Osteocyte (in vitro differentiated cells): Measurements from ENCODE around the gene TRIM9. TPM values are rescaled to one million over a fixed set of nuclear protein-coding genes. Genes with fewer than 3 reads are reported as not detected.

Experiments
- DNase-seq: peaks from one replicate; pipeline ENCODE4 v3.0.0; 2021; ENCODE audit warnings: mixed read lengths; ENCODE audit not compliant: unreplicated experiment; ENCODE audit errors: extremely low spot score
- H3K27ac Mint-ChIP-seq: one replicate; pipeline ENCODE4 v1.8.0; 2021; ENCODE audit warnings: mild to moderate bottlenecking, mixed read lengths; ENCODE audit not compliant: unreplicated experiment
- H3K27me3 Mint-ChIP-seq: one replicate; pipeline ENCODE4 v1.8.0; 2021; ENCODE audit warnings: mixed read lengths; ENCODE audit not compliant: unreplicated experiment
- H3K36me3 Mint-ChIP-seq: one replicate; pipeline ENCODE4 v1.8.0; 2021; ENCODE audit warnings: mixed read lengths; ENCODE audit not compliant: unreplicated experiment
- H3K4me1 Mint-ChIP-seq: one replicate; pipeline ENCODE4 v1.8.0; 2021; ENCODE audit warnings: mixed read lengths; ENCODE audit not compliant: unreplicated experiment
- H3K4me3 Mint-ChIP-seq: one replicate; pipeline ENCODE4 v1.8.0; 2021; ENCODE audit warnings: mild to moderate bottlenecking, moderate library complexity, mixed read lengths; ENCODE audit not compliant: unreplicated experiment
- H3K9me3 Mint-ChIP-seq: one replicate; pipeline ENCODE4 v1.8.0; 2021; ENCODE audit warnings: mixed read lengths; ENCODE audit not compliant: unreplicated experiment
- CTCF ChIP-seq: fragments of 200-600 bp; sonication (generic); IDR thresholded peaks from 2 replicates; pipeline ENCODE4 v1.5.0; 2021; ENCODE audit warnings: antibody characterized with exemption, mild to moderate bottlenecking, moderate library complexity
- total RNA-seq: library from RNA; stranded (reverse); gene quantifications from 2 replicates; pipeline ENCODE4 v1.2.1, GENCODE V29; 2021

TRIM9 gene
- total RNA-seq, 1 donor from 2014 or later = 4.8 TPM

- DNase-seq = no peak
- H3K4me3 Mint-ChIP-seq = no peak overlapping the region
- no peaks in the 10 kb centered on the region for H3K9me3 Mint-ChIP-seq
- no peaks in the 10 kb centered on the region for H3K27me3 Mint-ChIP-seq
- peaks cover 57% of the 10 kb centered on the region for H3K4me1 Mint-ChIP-seq
- H3K36me3 Mint-ChIP-seq = peaks cover 4% of the 10 kb centered on the region
- no peak for TF ChIP-seq CTCF
- H3K27ac Mint-ChIP-seq = peak overlapping the region; percentile 38
These were observed 70.9 kb downstream of the TRIM9 start for GRCh38 chr14:51023964-51024363.

- Mint-ChIP-seq H3K4me1 (peaks cover 53% of the 10 kb centered on the region), H3K4me3 (no peak overlapping the region), H3K27ac (no peak overlapping the region), H3K27me3 (no peaks in the 10 kb centered on the region), H3K9me3 (no peaks in the 10 kb centered on the region), H3K36me3 (peaks cover 4% of the 10 kb centered on the region)
- no peak for TF ChIP-seq CTCF
- DNase-seq = no peak
These were observed 72.1 kb downstream of the TRIM9 start for GRCh38 chr14:51022769-51023168.

- DNase-seq = no peak
- H3K4me3 Mint-ChIP-seq = no peak overlapping the region
- no peak for TF ChIP-seq CTCF
- H3K9me3 Mint-ChIP-seq = no peaks in the 10 kb centered on the region
- H3K4me1 Mint-ChIP-seq = peaks cover 44% of the 10 kb centered on the region
- no peaks in the 10 kb centered on the region for H3K27me3 Mint-ChIP-seq
- peak overlapping the region; percentile 78 for H3K27ac Mint-ChIP-seq
- peaks cover 4% of the 10 kb centered on the region for H3K36me3 Mint-ChIP-seq
These were observed 74.7 kb downstream of the TRIM9 start for GRCh38 chr14:51020024-51020710.

GRCh38 chr14:51019089-51019488 lies 75.8 kb downstream of the TRIM9 start:
- Mint-ChIP-seq H3K9me3 (no peaks in the 10 kb centered on the region), H3K27ac (peak overlapping the region; percentile 78), H3K27me3 (no peaks in the 10 kb centered on the region), H3K4me1 (peaks cover 36% of the 10 kb centered on the region), H3K4me3 (no peak overlapping the region), H3K36me3 (peaks cover 4% of the 10 kb centered on the region)
- no peak for TF ChIP-seq CTCF
- no peak for DNase-seq

GRCh38 chr14:51018521-51018920 lies 76.4 kb downstream of the TRIM9 start:
- peaks cover 4% of the 10 kb centered on the region for H3K36me3 Mint-ChIP-seq
- no peak overlapping the region for H3K4me3 Mint-ChIP-seq
- H3K27me3 Mint-ChIP-seq = no peaks in the 10 kb centered on the region
- TF ChIP-seq CTCF = no peak
- peak overlapping the region; percentile 78 for H3K27ac Mint-ChIP-seq
- H3K4me1 Mint-ChIP-seq = peaks cover 34% of the 10 kb centered on the region
- DNase-seq = no peak
- H3K9me3 Mint-ChIP-seq = no peaks in the 10 kb centered on the region
